GM21360 (cell line): Measurements from ENCODE around the gene FTO.

ENCODE experiments used
- ATAC-seq: cut with Tn5 transposase; IDR thresholded peaks from one replicate; pipeline ENCODE4 v1.9.1; 2021; ENCODE audit warnings: mild to moderate bottlenecking, moderate library complexity; ENCODE audit not compliant: unreplicated experiment

Gene FTO

GRCh38 chr16:53986793-53987192, 282.8 kb downstream of the FTO start:
- no peak for ATAC-seq

GRCh38 chr16:53988136-53988535, 284.2 kb downstream of the FTO start:
- ATAC-seq = no peak

- ATAC-seq = no peak
Measured at GRCh38 chr16:53989597-53989996, 285.6 kb downstream of the FTO start.

- ATAC-seq = no peak
Measured at GRCh38 chr16:53991754-53992378, 287.9 kb downstream of the FTO start.

GRCh38 chr16:53995378-53995777, 291.4 kb downstream of the FTO start:
- ATAC-seq = no peak

GRCh38 chr16:53996961-53997360, 293.0 kb downstream of the FTO start:
- ATAC-seq = no peak

GRCh38 chr16:53998024-53998810, 294.3 kb downstream of the FTO start:
- no peak for ATAC-seq

- no peak for ATAC-seq
Measured at GRCh38 chr16:53998966-53999522, 295.1 kb downstream of the FTO start.

- no peak for ATAC-seq
Measured at GRCh38 chr16:53999841-54000240, 295.9 kb downstream of the FTO start.

- ATAC-seq = no peak
Measured at GRCh38 chr16:54000361-54000760, 296.4 kb downstream of the FTO start.

- no peak for ATAC-seq
Measured at GRCh38 chr16:54006693-54007092, 302.7 kb downstream of the FTO start.

GRCh38 chr16:54007504-54007903, 303.5 kb downstream of the FTO start:
- no peak for ATAC-seq

GRCh38 chr16:54009464-54010176, 305.7 kb downstream of the FTO start:
- ATAC-seq = no peak

- no peak for ATAC-seq
Measured at GRCh38 chr16:54015147-54015546, 311.2 kb downstream of the FTO start.

GRCh38 chr16:54022362-54022761, 318.4 kb downstream of the FTO start:
- ATAC-seq = no peak

- no peak for ATAC-seq
Measured at GRCh38 chr16:54026456-54026855, 322.5 kb downstream of the FTO start.

- ATAC-seq = no peak
Measured at GRCh38 chr16:54027062-54027461, 323.1 kb downstream of the FTO start.

- no peak for ATAC-seq
Measured at GRCh38 chr16:54027558-54027957, 323.6 kb downstream of the FTO start.

- ATAC-seq = no peak
Measured at GRCh38 chr16:54027995-54028394, 324.0 kb downstream of the FTO start.

- no peak for ATAC-seq
Measured at GRCh38 chr16:54030451-54030850, 326.5 kb downstream of the FTO start.

- ATAC-seq = no peak
Measured at GRCh38 chr16:54031107-54031760, 327.3 kb downstream of the FTO start.
